Gastroesophageal sphincter (tissue), 4 donors: Measurements from ENCODE around the gene ECPAS. TPM values are rescaled to one million over a fixed set of nuclear protein-coding genes. Genes with fewer than 3 reads are reported as not detected.
A peak's percentile ranks its signal among the peaks of the same experiment; 100 is the strongest.
"Not testable (repeated sequence)": the region's sequence is repeated elsewhere in the genome, so short reads cannot be mapped to it uniquely, and the experiment has no call there.

ENCODE experiments used
- ATAC-seq: fragments of 150-250 bp; one replicate; pipeline ENCODE4 v1.9.1; 2016; ENCODE audit warnings: mild to moderate bottlenecking, moderate library complexity
- H3K27ac ChIP-seq, 4 donors: fragments of 200-600 bp; sonication (generic) in 3 of 4; 1 replicate in 3 of 4; 2 replicates in 1 of 4; pipeline ENCODE4 v1.5.1; 2016 to 2019
- H3K27me3 ChIP-seq: fragments of 200-600 bp; sonication (generic); one replicate; pipeline ENCODE4 v1.5.1; 2019
- H3K36me3 ChIP-seq, 2 donors: fragments of 200-600 bp; sonication (generic); one replicate each; pipeline ENCODE4 v1.5.1; 2019; ENCODE audit warnings: control low read depth in 1 of 2
- H3K4me1 ChIP-seq, 3 donors: fragments of 200-600 bp; sonication (generic); 1 replicate in 2 of 3; 2 replicates in 1 of 3; pipeline ENCODE4 v1.5.1; 2016 to 2019; ENCODE audit warnings: control low read depth in 2 of 3
- H3K4me3 ChIP-seq, 2 donors: fragments of 200-600 bp; sonication (generic); one replicate each; pipeline ENCODE4 v1.5.1; 2019; ENCODE audit warnings: mild to moderate bottlenecking in 1 of 2, moderate library complexity in 1 of 2
- H3K9me3 ChIP-seq, 3 donors: fragments of 200-600 bp; sonication (generic); one replicate each; pipeline ENCODE4 v1.5.1; 2017 to 2019; ENCODE audit warnings: control low read depth in 2 of 3
- CTCF ChIP-seq, 4 experiments: fragments of 200-600 bp in 2 of 4; fragments of 450-650 bp in 2 of 4; sonication (generic) in 1 of 4; IDR thresholded peaks; one replicate each; pipeline ENCODE4 v1.5.1; 2017 to 2019; ENCODE audit warnings: antibody characterized with exemption in 4 of 4, mild to moderate bottlenecking in 2 of 4, moderate library complexity in 2 of 4
- EP300 ChIP-seq: sonication (generic); formaldehyde crosslinking; IDR thresholded peaks from one replicate; pipeline ENCODE4 v1.6.1; 2017; ENCODE audit warnings: antibody characterized with exemption, mild to moderate bottlenecking
- POLR2A ChIP-seq, 2 donors: fragments of 450-650 bp; IDR thresholded peaks; one replicate each; pipeline ENCODE4 v1.6.1; 2017; ENCODE audit warnings: antibody characterized with exemption in 2 of 2, mild to moderate bottlenecking in 2 of 2, moderate library complexity in 1 of 2
- POLR2AphosphoS5 ChIP-seq: sonication (generic); formaldehyde crosslinking; IDR thresholded peaks from one replicate; pipeline ENCODE4 v1.6.1; 2017; ENCODE audit warnings: antibody characterized with exemption
- WGBS, 2 donors: methylation state at CpG; one replicate each; pipeline ENCODE4 v1.1.5; 2018; ENCODE audit warnings: low coverage in 1 of 2; 5-methylcytosine and 5-hydroxymethylcytosine counted together
- total RNA-seq, 4 donors: library from RNA; depleted of rRNA; stranded (reverse); fragments of >200 nt; gene quantifications; one replicate each; pipeline ENCODE4 v1.1.0, GENCODE V29; 2016

The ECPAS gene
- total RNA-seq, 4 donors from 2014 or later: 75.5 to 114 (median 94.3) TPM

DNA sequence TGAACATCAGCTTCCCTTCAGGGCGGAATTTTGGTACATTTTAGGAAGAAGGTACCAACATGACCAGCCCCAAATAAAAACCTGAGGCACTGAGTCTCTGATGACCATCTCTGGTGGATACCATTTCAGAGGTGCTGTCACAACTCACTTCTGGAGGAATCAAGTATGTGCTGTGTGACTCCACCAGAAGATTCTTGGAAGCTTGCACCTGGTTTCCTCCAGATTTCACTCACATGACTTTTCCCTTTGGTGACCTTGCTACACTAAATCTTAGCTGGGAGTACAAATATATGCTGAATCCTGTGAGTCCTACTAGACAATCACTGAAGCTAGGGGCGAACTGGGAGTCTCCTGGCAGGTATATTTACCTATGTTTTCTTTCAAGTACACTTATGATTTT, 28.5 kb downstream of the ECPAS start:
- peaks cover 7 to 87% (median 9%) of the 10 kb centered on the region in 3 donors for H3K4me1 ChIP-seq
- H3K4me3 ChIP-seq: no peak overlapping the region
- no peak overlapping the region for H3K27ac ChIP-seq
- TF ChIP-seq EP300: no peak
- H3K27me3 ChIP-seq: no peaks in the 10 kb centered on the region
- H3K9me3 ChIP-seq: no peaks in the 10 kb centered on the region
- H3K36me3 ChIP-seq: peaks cover 0 to under 1% of the 10 kb centered on the region in 2 donors
- ATAC-seq: no peak
- 94 to 100% methylated on average over 1 to 2 of the region's 2 CpGs for WGBS, 2 donors

DNA sequence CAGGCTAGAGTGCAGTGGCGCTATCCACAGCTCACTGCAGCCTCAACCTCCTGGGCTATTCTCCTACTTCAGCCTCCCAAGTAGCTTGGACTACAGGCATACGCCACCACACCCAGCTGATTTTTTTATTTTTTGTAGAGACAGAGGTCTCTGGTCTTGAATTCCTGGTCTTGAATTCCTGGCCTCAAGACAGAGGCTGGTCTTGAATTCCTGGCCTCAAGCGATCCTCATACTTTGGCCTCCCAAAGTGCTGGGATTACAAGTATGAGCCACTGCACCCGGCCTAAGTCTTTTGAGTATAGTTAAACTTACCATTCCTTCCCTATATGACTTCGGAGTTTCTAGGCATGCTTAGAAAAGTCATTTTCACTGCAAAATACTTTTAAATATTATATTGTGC, 29.4 kb downstream of the ECPAS start:
- no peak overlapping the region for H3K27ac ChIP-seq
- H3K27me3 ChIP-seq: no peaks in the 10 kb centered on the region
- ATAC-seq: no peak
- TF ChIP-seq POLR2AphosphoS5 (no peak), CTCF (IDR thresholded peaks at IDR 0.05) (no peak), POLR2A (IDR thresholded peaks at IDR 0.05) (no peak), EP300 (no peak)
- no peak overlapping the region for H3K4me3 ChIP-seq
- peaks cover 0 to 9% of the 10 kb centered on the region in 2 donors for H3K36me3 ChIP-seq
- 80 to 88% methylated on average over 1 to 5 of the region's 5 CpGs for WGBS, 2 donors
- H3K9me3 ChIP-seq: no peaks in the 10 kb centered on the region
- peaks cover 7 to 95% (median 9%) of the 10 kb centered on the region in 3 donors for H3K4me1 ChIP-seq

DNA sequence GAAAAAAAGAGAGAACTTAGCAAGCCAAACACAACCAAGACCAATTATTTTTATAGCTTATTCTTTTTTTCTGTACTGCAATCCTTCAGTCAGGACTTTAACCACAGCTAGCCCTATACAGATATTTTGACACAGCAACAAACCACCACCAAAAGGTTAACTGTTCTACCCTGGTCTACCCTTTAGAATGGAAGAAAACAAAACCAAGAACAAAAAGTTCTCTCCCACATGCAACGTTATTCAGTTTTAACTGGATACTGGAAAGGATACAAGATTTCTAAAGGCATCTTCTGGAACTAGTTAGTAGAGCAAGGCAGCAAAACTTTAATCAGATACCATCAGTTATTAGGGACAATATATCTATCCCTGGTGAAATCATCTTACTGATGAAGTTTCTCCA, 32.6 kb downstream of the ECPAS start:
- TF ChIP-seq POLR2AphosphoS5 (peak; percentile 7), POLR2A (IDR thresholded peaks at IDR 0.05) (no peak)
- Histone ChIP-seq H3K36me3 (peaks cover 0 to 16% of the 10 kb centered on the region in 2 donors), H3K27ac (peak overlapping the region in 1 of 4 donors; percentile 17), H3K4me1 (peaks cover 0 to 67% (median 9%) of the 10 kb centered on the region in 3 donors), H3K4me3 (no peak overlapping the region), H3K27me3 (no peaks in the 10 kb centered on the region), H3K9me3 (no peaks in the 10 kb centered on the region)
- ATAC-seq: no peak
- WGBS, 2 donors: 19% methylated on average over 1 of the region's 1 CpG; no CpG with 5 or more reads in 1 of the 2 donors

DNA sequence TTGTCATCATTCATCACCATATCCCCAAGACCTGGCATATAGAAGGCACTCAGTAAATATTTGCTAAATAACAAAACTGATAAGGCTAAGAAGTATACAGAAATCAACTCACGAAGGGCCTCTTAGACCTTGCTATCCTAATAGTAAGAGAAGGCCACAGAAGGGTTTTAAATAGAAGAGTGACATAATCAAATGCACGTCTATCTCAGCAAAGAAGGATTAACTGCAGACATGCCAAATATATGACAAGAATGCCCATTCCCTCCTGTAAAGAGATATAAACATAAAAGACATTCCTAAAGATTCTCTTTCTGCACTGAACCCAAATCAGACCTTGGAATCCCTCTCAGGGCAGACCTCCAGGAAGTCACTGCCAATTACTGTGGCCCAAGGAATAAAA, 34.1 kb downstream of the ECPAS start:
- Histone ChIP-seq H3K4me3 (no peak overlapping the region), H3K9me3 (no peaks in the 10 kb centered on the region), H3K36me3 (peaks cover 0 to 29% of the 10 kb centered on the region in 2 donors), H3K27me3 (no peaks in the 10 kb centered on the region), H3K4me1 (peaks cover 0 to 53% (median 7%) of the 10 kb centered on the region in 3 donors), H3K27ac (no peak overlapping the region)
- 34 to 51% methylated on average over 2 of the region's 2 CpGs for WGBS, 2 donors
- ATAC-seq: no peak
- TF ChIP-seq EP300 (no peak), POLR2AphosphoS5 (no peak), POLR2A (IDR thresholded peaks at IDR 0.05) (no peak), CTCF (IDR thresholded peaks at IDR 0.05) (no peak)

- peaks cover 0 to 32% of the 10 kb centered on the region in 2 donors for H3K36me3 ChIP-seq
- H3K27ac ChIP-seq: no peak overlapping the region
- H3K27me3 ChIP-seq: no peaks in the 10 kb centered on the region
- no peaks in the 10 kb centered on the region for H3K9me3 ChIP-seq
- no peak for ATAC-seq
- TF ChIP-seq POLR2A (IDR thresholded peaks at IDR 0.05): no peak
- TF ChIP-seq CTCF (IDR thresholded peaks at IDR 0.05): no peak
- TF ChIP-seq EP300: no peak
- TF ChIP-seq POLR2AphosphoS5: no peak
- WGBS, 2 donors: 82 to 100% methylated on average over 1 of the region's 1 CpG
- no peak overlapping the region for H3K4me3 ChIP-seq
- peaks cover 0 to 49% (median 7%) of the 10 kb centered on the region in 3 donors for H3K4me1 ChIP-seq
Observed at GRCh38 chr9:111449705-111450104, 34.5 kb downstream of the ECPAS start.

GRCh38 chr9:111445799-111446198, 38.4 kb downstream of the ECPAS start:
- H3K36me3 ChIP-seq: peaks cover 0 to 69% of the 10 kb centered on the region in 2 donors
- not testable (repeated sequence) for ATAC-seq, H3K27ac ChIP-seq, H3K27me3 ChIP-seq, H3K4me3 ChIP-seq, H3K4me1 ChIP-seq, H3K9me3 ChIP-seq
- WGBS, 2 donors: 80% methylated on average over 1 of the region's 1 CpG; no CpG with 5 or more reads in 1 of the 2 donors
